DOHH2 (cell line): ENCODE data around the gene DOK7.

Experiments
- H3F3A ChIP-seq: fragments of 200-600 bp; sonication (generic), shearing (Covaris generic); 2 replicates; pipeline ENCODE4 v1.6.0; 2016; ENCODE audit warnings: antibody characterized with exemption, mild to moderate bottlenecking; ENCODE audit not compliant: control insufficient read depth, insufficient read depth
- H3K27ac ChIP-seq: fragments of 200-600 bp; sonication (generic); 2 replicates; pipeline ENCODE4 v1.5.1; 2014; ENCODE audit warnings: low read depth, mild to moderate bottlenecking, low read length, moderate library complexity
- H3K27me3 ChIP-seq: fragments of 200-600 bp; sonication (generic); 2 replicates; pipeline ENCODE4 v1.6.1; 2014; ENCODE audit warnings: mild to moderate bottlenecking, low read length, mixed read lengths; ENCODE audit not compliant: control insufficient read depth
- H3K36me3 ChIP-seq: fragments of 200-600 bp; sonication (generic); 2 replicates; pipeline ENCODE4 v1.6.1; 2014; ENCODE audit warnings: mild to moderate bottlenecking, low read length, moderate library complexity, mixed read lengths; ENCODE audit not compliant: control insufficient read depth
- H3K4me1 ChIP-seq: fragments of 200-600 bp; sonication (generic); 2 replicates; pipeline ENCODE4 v1.6.1; 2014; ENCODE audit warnings: mild to moderate bottlenecking, low read length, mixed read lengths; ENCODE audit not compliant: control insufficient read depth
- H3K4me2 ChIP-seq: fragments of 200-600 bp; sonication (generic); 2 replicates; pipeline ENCODE4 v1.6.0; 2014; ENCODE audit warnings: mild to moderate bottlenecking, low read length, moderate library complexity
- H3K4me3 ChIP-seq: fragments of 200-600 bp; sonication (generic); 2 replicates; pipeline ENCODE4 v1.5.1; 2014; ENCODE audit warnings: mild to moderate bottlenecking, low read length, mixed read lengths
- H3K79me2 ChIP-seq: fragments of 200-600 bp; sonication (generic); 2 replicates; pipeline ENCODE4 v1.6.1; 2014; ENCODE audit warnings: mild to moderate bottlenecking, low read length, mixed read lengths; ENCODE audit not compliant: control insufficient read depth
- H3K9me2 ChIP-seq: fragments of 200-600 bp; sonication (generic); replicated peaks from 2 replicates; pipeline ENCODE4 v1.6.1; 2014; ENCODE audit warnings: mild to moderate bottlenecking, low read length, mixed read lengths; ENCODE audit not compliant: control insufficient read depth
- H3K9me3 ChIP-seq: fragments of 200-600 bp; sonication (generic); 2 replicates; pipeline ENCODE4 v1.6.1; 2014; ENCODE audit warnings: antibody characterized with exemption, low read length, mixed read lengths; ENCODE audit not compliant: control insufficient read depth, insufficient read depth
- H4K20me1 ChIP-seq: fragments of 200-600 bp; sonication (generic); 2 replicates; pipeline ENCODE4 v1.6.0; 2014; ENCODE audit warnings: low read depth, mild to moderate bottlenecking, antibody characterized with exemption, low read length, moderate library complexity; ENCODE audit not compliant: control insufficient read depth, insufficient read depth
- CTCF ChIP-seq: fragments of 200-600 bp; sonication (generic); IDR thresholded peaks from one replicate; pipeline ENCODE4 v1.5.1; 2014; ENCODE audit warnings: antibody characterized with exemption, mild to moderate bottlenecking, low read depth, low read length; ENCODE audit not compliant: poor library complexity, severe bottlenecking
- EZH2phosphoT487 ChIP-seq: fragments of 200-600 bp; sonication (generic); IDR thresholded peaks from 2 replicates; pipeline ENCODE4 v1.6.1; 2017; ENCODE audit warnings: borderline replicate concordance, mild to moderate bottlenecking, antibody characterized with exemption, low read length, moderate library complexity, mixed read lengths

DOK7 gene

DNA sequence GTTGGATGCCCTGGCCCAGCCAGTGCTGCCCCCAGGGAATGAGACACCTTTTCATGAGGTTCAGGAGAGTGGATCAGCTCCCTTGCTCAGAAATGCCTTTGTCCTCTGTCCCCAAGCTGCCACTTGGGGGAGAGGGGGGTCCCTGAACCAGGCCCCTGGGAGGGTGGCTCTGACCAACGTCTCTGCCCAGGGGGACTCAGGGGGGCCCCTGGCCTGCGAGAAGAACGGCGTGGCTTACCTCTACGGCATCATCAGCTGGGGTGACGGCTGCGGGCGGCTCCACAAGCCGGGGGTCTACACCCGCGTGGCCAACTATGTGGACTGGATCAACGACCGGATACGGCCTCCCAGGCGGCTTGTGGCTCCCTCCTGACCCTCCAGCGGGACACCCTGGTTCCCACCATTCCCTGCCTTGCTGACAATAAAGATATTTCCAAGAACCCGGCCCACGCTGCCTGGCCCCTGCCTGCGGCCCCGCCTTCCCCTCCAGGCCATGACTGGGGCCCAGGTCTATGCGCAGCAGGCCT, 14.0 kb upstream of the DOK7 start:
- Histone ChIP-seq H3K9me2 (no peaks in the 10 kb centered on the region), H3K9me3 (no peaks in the 10 kb centered on the region), H3K36me3 (no peaks in the 10 kb centered on the region), H3K27ac (no peak overlapping the region), H3K27me3 (no peaks in the 10 kb centered on the region), H3K4me3 (no peak overlapping the region), H4K20me1 (no peaks in the 10 kb centered on the region), H3F3A (no peaks in the 10 kb centered on the region), H3K79me2 (no peaks in the 10 kb centered on the region), H3K4me2 (no peak overlapping the region), H3K4me1 (no peaks in the 10 kb centered on the region)
- TF ChIP-seq EZH2phosphoT487 (no peak), CTCF (no peak)

DNA sequence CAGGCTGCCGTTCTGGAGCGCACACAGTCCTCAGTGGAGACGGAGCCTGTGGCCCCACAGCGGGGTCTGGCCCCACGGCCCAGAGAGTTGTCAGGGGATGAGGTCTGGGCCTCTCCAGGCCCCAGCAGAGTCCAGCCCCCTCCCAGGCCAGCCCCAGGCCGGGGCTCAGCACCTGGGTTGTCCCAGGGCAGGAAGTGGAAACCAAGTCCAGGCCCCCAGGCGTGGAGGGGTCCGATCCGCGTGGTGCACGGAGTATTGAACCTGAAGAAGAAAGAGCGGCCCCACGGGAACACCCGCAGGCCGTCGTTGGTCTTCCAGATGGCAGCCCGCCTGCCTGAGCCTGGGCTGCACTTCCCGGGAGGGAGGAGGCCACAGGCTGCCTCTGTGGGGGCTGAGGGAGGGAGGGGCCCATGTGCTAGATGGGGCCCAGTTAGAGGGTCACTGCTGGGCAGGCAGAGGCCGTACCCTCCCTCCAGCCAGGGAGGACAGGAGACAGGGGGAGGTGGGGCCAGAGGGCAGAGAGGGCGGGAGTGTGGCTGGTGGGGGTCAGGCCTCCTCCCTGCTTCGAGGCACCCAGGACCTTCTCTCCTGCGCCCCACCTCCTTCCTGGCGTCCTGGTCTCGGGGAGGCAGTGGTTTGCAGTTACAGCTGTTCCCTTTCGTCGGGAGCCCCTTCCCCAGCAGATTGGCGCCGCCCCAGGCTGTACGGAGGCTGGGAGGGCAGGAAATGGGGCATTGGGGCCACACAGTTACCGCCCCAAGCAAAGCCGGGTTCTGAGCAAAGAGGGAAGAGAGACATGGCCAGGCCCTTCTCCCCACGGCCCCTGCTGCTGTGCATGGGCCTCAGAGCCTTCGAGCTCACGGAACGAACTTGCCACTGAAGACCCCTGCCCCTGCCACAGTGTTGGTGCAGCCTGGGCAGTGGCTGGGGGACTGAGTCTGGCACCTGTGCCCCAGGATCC, 13.3 kb upstream of the DOK7 start:
- Histone ChIP-seq H4K20me1 (no peaks in the 10 kb centered on the region), H3K4me3 (no peak overlapping the region), H3K9me3 (no peaks in the 10 kb centered on the region), H3K4me1 (no peaks in the 10 kb centered on the region), H3K27me3 (no peaks in the 10 kb centered on the region), H3K36me3 (no peaks in the 10 kb centered on the region), H3K27ac (no peak overlapping the region), H3K79me2 (no peaks in the 10 kb centered on the region), H3F3A (no peaks in the 10 kb centered on the region), H3K4me2 (no peak overlapping the region), H3K9me2 (no peaks in the 10 kb centered on the region)
- no peak for TF ChIP-seq EZH2phosphoT487
- TF ChIP-seq CTCF: no peak

- Histone ChIP-seq H3K9me3 (no peaks in the 10 kb centered on the region), H3K36me3 (no peaks in the 10 kb centered on the region), H3K9me2 (no peaks in the 10 kb centered on the region), H3F3A (no peaks in the 10 kb centered on the region), H4K20me1 (no peaks in the 10 kb centered on the region), H3K4me1 (no peaks in the 10 kb centered on the region), H3K4me3 (no peak overlapping the region), H3K4me2 (no peak overlapping the region), H3K27me3 (no peaks in the 10 kb centered on the region), H3K79me2 (no peaks in the 10 kb centered on the region), H3K27ac (no peak overlapping the region)
- TF ChIP-seq CTCF (no peak), EZH2phosphoT487 (no peak)
Measured at GRCh38 chr4:3450643-3451042, 12.5 kb upstream of the DOK7 start.
